Parathyroid adenoma (tissue), 2 donors: Measurements from ENCODE around the gene HSP90AB1.

ENCODE experiments used
- H2AFZ ChIP-seq: fragments of 300-600 bp; sonication (generic); one replicate; pipeline ENCODE4 v1.7.0; 2017; ENCODE audit warnings: antibody characterized with exemption, mild to moderate bottlenecking
- H3K27ac ChIP-seq: fragments of 300-600 bp; sonication (generic); one replicate; pipeline ENCODE4 v1.7.0; 2017
- H3K27me3 ChIP-seq: fragments of 300-600 bp; sonication (generic); one replicate; pipeline ENCODE4 v1.7.0; 2017; ENCODE audit warnings: low read length; ENCODE audit not compliant: control insufficient read depth, insufficient read depth
- H3K36me3 ChIP-seq: fragments of 300-600 bp; sonication (generic); one replicate; pipeline ENCODE4 v1.7.0; 2017; ENCODE audit warnings: low read length; ENCODE audit not compliant: control insufficient read depth, insufficient read depth
- H3K4me1 ChIP-seq: fragments of 300-600 bp; sonication (generic); one replicate; pipeline ENCODE4 v1.7.0; 2017; ENCODE audit warnings: control low read depth
- H3K4me2 ChIP-seq: fragments of 300-600 bp; sonication (generic); one replicate; pipeline ENCODE4 v1.7.0; 2017; ENCODE audit warnings: low read length
- H3K4me3 ChIP-seq: fragments of 300-600 bp; sonication (generic); one replicate; pipeline ENCODE4 v1.7.0; 2017; ENCODE audit warnings: low read depth, low read length
- H3K79me2 ChIP-seq: fragments of 300-600 bp; sonication (generic); one replicate; pipeline ENCODE4 v1.7.0; 2017; ENCODE audit warnings: control low read depth
- H3K9ac ChIP-seq: fragments of 300-600 bp; sonication (generic); one replicate; pipeline ENCODE4 v1.7.0; 2017; ENCODE audit warnings: mild to moderate bottlenecking
- H3K9me3 ChIP-seq: fragments of 300-600 bp; sonication (generic); one replicate; pipeline ENCODE4 v1.7.0; 2017; ENCODE audit warnings: low read length; ENCODE audit not compliant: control insufficient read depth
- CTCF ChIP-seq: fragments of 300-600 bp; sonication (generic); IDR thresholded peaks from one replicate; pipeline ENCODE4 v1.7.0; 2017; ENCODE audit warnings: antibody characterized with exemption, mild to moderate bottlenecking
- donor health status: primary hyperparathyroidism.

Gene HSP90AB1

GRCh38 chr6:44237813-44238433 is 9.0 kb upstream of the HSP90AB1 start:
- peak; percentile 98 for TF ChIP-seq CTCF
- Histone ChIP-seq H3K4me1 (peaks cover 30% of the 10 kb centered on the region), H3K27me3 (no peaks in the 10 kb centered on the region), H3K9me3 (no peaks in the 10 kb centered on the region), H3K36me3 (no peaks in the 10 kb centered on the region), H3K4me3 (peak overlapping the region; percentile 75), H3K27ac (peak overlapping the region; percentile 89), H2AFZ (peak overlapping the region; percentile 100), H3K4me2 (peak overlapping the region; percentile 87), H3K79me2 (no peaks in the 10 kb centered on the region), H3K9ac (peak overlapping the region; percentile 64)

- no peak overlapping the region for H3K27ac ChIP-seq
- peak overlapping the region; percentile 100 for H2AFZ ChIP-seq
- no peaks in the 10 kb centered on the region for H3K36me3 ChIP-seq
- peaks cover 29% of the 10 kb centered on the region for H3K4me1 ChIP-seq
- no peak overlapping the region for H3K9ac ChIP-seq
- no peaks in the 10 kb centered on the region for H3K27me3 ChIP-seq
- H3K79me2 ChIP-seq = no peaks in the 10 kb centered on the region
- no peak for TF ChIP-seq CTCF
- no peak overlapping the region for H3K4me2 ChIP-seq
- no peak overlapping the region for H3K4me3 ChIP-seq
- H3K9me3 ChIP-seq = no peaks in the 10 kb centered on the region
Measured at GRCh38 chr6:44238687-44239350, 8.1 kb upstream of the HSP90AB1 start.

GRCh38 chr6:44243345-44243744 is 3.6 kb upstream of the HSP90AB1 start:
- H3K4me1 ChIP-seq = peaks cover 7% of the 10 kb centered on the region
- H3K79me2 ChIP-seq = peaks cover 13% of the 10 kb centered on the region
- no peak overlapping the region for H2AFZ ChIP-seq
- no peaks in the 10 kb centered on the region for H3K9me3 ChIP-seq
- no peak overlapping the region for H3K4me3 ChIP-seq
- no peaks in the 10 kb centered on the region for H3K27me3 ChIP-seq
- H3K36me3 ChIP-seq = no peaks in the 10 kb centered on the region
- H3K27ac ChIP-seq = no peak overlapping the region
- no peak for TF ChIP-seq CTCF
- H3K9ac ChIP-seq = no peak overlapping the region
- H3K4me2 ChIP-seq = no peak overlapping the region

- Histone ChIP-seq H3K27me3 (no peaks in the 10 kb centered on the region), H3K9ac (peak overlapping the region; percentile 57), H3K4me2 (peak overlapping the region; percentile 94), H3K79me2 (peaks cover 15% of the 10 kb centered on the region), H3K4me1 (peaks cover 8% of the 10 kb centered on the region), H3K4me3 (peak overlapping the region; percentile 99), H3K9me3 (no peaks in the 10 kb centered on the region), H3K36me3 (no peaks in the 10 kb centered on the region), H2AFZ (peak overlapping the region; percentile 97), H3K27ac (peak overlapping the region; percentile 100)
- no peak for TF ChIP-seq CTCF
Measured at GRCh38 chr6:44245391-44245911, 1.4 kb upstream of the HSP90AB1 start.
